GM21367 (cell line): ENCODE measurements around the gene CELA2A.

Experiments
- ATAC-seq: cut with Tn5 transposase; IDR thresholded peaks from one replicate; pipeline ENCODE4 v1.9.1; 2021; ENCODE audit not compliant: unreplicated experiment

The CELA2A gene

GRCh38 chr1:15456313-15456954, at the start of gene CELA2A:
Gene CELA2A (plus strand): TSS chr1:15456732. CDS start chr1:15456754, 22 bp downstream.
- ATAC-seq, result no peak

GRCh38 chr1:15407580-15407979, 49.0 kb upstream of the CELA2A start:
- ATAC-seq, result no peak

- no peak for ATAC-seq
Observed at GRCh38 chr1:15408890-15409387, 47.6 kb upstream of the CELA2A start.

- peak; percentile 63 for ATAC-seq
Observed at GRCh38 chr1:15409388-15410222, 46.9 kb upstream of the CELA2A start, which contains the start of gene EFHD2. Gene EFHD2 (plus strand): TSS chr1:15409888. CDS start chr1:15409972, 84 bp downstream.

GRCh38 chr1:15410223-15410883, 46.2 kb upstream of the CELA2A start:
- no peak for ATAC-seq

GRCh38 chr1:15410884-15411245, 45.7 kb upstream of the CELA2A start:
- ATAC-seq, result no peak

- peak; percentile 48 for ATAC-seq
Observed at GRCh38 chr1:15411593-15412137, 44.9 kb upstream of the CELA2A start.

- no peak for ATAC-seq
Observed at GRCh38 chr1:15412175-15412800, 44.2 kb upstream of the CELA2A start.

- ATAC-seq, result no peak
Observed at GRCh38 chr1:15412843-15413242, 43.7 kb upstream of the CELA2A start.

- ATAC-seq, result no peak
Observed at GRCh38 chr1:15413563-15414444, 42.7 kb upstream of the CELA2A start.

GRCh38 chr1:15414445-15414983, 42.0 kb upstream of the CELA2A start:
- ATAC-seq, result no peak

GRCh38 chr1:15417059-15417934, 39.2 kb upstream of the CELA2A start:
- ATAC-seq, result no peak

GRCh38 chr1:15418806-15419515, 37.6 kb upstream of the CELA2A start:
- ATAC-seq, result no peak

GRCh38 chr1:15420853-15421465, 35.6 kb upstream of the CELA2A start:
- no peak for ATAC-seq

- ATAC-seq, result no peak
Observed at GRCh38 chr1:15422871-15423270, 33.7 kb upstream of the CELA2A start.

- ATAC-seq, result no peak
Observed at GRCh38 chr1:15423355-15424077, 33.0 kb upstream of the CELA2A start.

- no peak for ATAC-seq
Observed at GRCh38 chr1:15424146-15424667, 32.3 kb upstream of the CELA2A start.
